AG08395 (cell line): Measurements from ENCODE around the gene PROZ.
"Not testable (repeated sequence)": the region's sequence is repeated elsewhere in the genome, so short reads cannot be mapped to it uniquely, and the experiment has no call there.

Experiments
- DNase-seq: peaks from one replicate; pipeline ENCODE4 v3.0.0; 2012; ENCODE audit warnings: mixed read lengths, low spot score

The PROZ gene, protein sequence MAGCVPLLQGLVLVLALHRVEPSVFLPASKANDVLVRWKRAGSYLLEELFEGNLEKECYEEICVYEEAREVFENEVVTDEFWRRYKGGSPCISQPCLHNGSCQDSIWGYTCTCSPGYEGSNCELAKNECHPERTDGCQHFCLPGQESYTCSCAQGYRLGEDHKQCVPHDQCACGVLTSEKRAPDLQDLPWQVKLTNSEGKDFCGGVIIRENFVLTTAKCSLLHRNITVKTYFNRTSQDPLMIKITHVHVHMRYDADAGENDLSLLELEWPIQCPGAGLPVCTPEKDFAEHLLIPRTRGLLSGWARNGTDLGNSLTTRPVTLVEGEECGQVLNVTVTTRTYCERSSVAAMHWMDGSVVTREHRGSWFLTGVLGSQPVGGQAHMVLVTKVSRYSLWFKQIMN

DNA sequence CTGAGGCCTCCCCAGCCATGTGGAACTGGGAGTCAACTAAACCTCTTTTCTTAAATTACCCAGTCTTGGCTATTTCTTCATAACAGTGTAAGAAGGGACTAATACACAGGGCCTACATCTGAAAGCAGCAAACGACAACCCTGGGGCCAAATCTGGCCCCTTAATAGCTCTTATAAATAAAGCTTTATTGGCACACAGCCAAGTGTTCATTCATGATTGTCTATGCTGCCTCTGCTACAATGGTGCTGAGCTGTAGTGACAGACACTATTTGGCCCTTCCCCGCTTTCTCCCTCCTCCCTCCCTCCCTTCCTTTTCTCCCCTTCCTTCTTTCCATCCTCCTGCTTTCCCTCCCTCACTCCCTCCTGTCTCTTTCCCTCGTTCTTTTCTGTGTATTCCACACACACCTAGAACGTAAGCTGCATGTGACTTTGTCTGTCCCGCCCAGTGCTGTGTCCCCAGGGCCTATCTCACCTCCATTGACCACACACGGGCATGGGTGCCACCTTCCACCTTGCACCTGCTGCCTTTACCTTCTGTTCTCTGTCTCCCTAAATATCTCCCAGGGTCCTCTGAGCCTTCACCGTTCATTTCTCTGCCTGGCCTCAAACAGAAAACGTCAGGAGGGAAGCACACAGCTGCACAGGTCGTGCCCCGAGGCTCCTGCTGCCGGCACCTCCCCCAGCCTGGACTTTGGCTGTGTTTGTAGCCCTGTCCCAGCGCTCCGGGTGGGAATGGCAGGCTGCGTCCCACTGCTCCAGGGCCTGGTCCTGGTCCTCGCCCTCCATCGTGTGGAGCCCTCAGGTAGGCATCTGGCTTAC, at the start of gene PROZ:
TSS of gene PROZ (plus strand) at position 720 of the 819 bp plus-strand sequence. CDS start at position 733, 13 bp downstream.
- no peak for DNase-seq

DNA sequence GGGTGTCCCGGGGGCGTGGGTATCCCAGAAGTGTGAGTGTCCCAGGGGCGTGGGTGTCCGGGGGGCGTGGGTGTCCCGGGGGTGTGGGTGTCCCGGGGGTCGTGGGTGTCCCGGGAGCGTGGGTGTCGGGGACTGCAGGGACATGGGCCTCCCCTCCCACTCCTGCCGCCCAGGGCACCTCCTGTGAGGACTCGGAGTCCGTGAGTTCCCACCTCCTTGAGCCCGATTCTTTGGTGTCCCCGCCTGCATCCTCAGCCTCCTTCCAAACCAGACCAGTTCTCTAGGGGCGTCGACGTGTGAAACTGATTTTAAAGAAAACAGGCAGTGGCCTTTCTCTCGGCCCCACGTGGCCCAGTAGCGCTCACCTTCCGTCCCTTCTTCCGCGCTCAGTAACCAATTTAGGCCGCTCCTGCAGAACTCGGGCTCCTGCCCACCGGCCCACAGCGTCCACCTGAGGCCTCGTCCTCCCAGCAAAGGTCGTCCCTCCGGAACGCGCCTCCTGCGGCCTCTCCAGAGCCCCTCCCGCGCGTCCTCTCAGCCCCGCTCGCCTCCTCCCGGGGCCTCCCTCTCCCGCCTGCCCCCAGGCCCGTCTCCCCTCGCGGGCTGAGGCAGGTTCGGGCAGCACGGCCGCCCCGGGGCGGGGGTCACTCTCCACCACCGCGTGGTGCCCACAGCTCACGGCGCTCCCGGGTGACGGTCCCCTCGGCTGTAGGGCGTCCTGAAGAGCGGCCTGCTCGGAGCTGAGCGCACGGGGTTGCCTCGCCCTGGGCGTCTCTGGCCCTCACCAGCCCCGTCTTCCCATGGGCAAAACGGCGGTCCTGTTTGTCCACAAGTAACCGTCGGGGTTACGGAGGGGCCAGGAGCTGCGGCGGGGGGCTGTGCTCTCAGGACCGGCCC, 49.0 kb upstream of the PROZ start:
- DNase-seq = no peak

DNA sequence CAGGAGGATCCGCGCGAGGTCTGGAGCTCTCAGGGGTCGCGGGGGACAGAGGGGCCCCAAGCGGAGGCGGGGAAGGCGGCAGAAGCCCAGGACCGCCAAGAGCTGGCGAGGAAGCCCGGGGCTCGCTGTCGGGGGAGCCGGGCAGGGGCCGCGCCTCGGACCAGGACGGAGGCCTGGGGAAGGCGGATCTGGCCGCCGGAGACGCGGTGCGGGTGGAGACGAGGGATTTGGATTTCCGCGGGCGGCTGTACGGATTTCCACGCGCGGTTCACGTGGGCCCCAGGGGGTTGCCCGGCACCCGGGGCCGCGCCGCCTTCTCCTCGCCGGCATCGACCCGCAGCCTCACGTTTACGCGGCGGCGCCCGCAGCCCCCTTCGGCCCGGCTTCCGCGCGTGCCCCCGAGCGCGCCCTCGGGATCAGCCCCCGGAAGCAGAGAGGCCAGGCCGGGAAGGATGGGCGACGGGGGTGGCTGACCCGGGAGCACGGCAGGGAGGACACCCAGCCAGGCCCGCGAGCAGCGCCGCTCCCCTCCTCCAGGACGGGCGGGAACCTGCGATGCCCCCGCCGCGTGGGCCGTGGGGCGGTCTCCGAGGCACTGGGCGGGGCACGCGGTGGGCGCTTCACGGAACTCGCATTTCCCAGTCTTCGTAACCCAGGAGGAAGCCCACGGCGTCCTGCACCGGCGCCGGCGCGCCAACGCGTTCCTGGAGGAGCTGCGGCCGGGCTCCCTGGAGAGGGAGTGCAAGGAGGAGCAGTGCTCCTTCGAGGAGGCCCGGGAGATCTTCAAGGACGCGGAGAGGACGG, 48.2 kb upstream of the PROZ start:
- peak; percentile 15 for DNase-seq

DNA sequence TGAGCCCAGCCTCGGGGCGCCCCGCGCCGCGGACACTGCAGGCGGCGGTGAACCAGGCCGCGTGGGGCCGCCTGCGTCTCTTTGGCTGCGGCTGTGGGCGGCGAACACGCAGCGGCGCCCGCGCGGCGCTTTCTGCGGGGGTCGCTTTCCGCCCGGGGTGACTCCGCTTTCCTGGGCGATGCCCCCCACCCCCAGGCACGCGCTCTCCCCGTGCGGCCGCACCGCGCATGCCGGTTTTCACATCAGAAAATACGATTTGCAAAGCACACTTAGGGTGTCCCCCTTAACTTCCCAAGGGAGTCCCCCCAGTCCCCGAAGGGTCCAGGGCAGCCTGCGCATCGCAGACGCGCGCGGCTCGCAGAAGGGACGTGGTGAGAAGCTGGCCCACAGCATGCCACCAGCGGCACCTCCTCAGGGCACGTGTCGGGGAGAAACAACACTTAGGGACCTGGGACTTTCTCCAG, 47.6 kb upstream of the PROZ start:
- no peak for DNase-seq

DNA sequence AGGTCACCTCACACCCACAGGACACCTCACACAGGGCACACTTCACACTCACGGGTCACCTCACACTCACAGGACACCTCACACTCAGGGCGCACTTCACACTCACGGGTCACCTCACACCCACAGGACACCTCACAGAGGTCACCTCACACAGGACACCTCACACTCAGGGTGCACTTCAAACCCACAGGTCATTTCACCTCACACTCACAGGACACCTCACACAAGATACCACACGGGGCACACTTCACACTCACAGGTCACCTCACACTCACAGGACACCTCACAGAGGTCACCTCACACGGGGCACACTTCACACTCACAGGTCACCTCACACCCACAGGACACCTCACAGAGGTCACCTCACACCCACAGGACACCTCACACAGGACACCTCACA, 46.6 kb upstream of the PROZ start:
- not testable (repeated sequence) for DNase-seq

DNA sequence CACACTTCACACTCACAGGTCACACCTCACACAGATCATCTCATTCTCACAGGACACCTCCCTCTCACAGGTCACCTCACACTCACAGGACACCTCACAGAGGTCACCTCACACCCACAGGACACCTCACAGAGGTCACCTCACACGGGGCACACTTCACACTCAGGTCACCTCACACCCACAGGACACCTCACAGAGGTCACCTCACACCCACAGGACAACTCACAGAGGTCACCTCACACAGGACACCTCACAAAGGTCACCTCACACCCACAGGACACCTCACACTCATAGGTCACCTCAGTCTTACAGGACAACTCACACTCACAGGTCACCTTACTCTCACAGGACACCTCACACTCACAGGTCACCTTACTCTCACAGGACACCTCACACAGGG, 46.0 kb upstream of the PROZ start:
- DNase-seq = not testable (repeated sequence)

DNA sequence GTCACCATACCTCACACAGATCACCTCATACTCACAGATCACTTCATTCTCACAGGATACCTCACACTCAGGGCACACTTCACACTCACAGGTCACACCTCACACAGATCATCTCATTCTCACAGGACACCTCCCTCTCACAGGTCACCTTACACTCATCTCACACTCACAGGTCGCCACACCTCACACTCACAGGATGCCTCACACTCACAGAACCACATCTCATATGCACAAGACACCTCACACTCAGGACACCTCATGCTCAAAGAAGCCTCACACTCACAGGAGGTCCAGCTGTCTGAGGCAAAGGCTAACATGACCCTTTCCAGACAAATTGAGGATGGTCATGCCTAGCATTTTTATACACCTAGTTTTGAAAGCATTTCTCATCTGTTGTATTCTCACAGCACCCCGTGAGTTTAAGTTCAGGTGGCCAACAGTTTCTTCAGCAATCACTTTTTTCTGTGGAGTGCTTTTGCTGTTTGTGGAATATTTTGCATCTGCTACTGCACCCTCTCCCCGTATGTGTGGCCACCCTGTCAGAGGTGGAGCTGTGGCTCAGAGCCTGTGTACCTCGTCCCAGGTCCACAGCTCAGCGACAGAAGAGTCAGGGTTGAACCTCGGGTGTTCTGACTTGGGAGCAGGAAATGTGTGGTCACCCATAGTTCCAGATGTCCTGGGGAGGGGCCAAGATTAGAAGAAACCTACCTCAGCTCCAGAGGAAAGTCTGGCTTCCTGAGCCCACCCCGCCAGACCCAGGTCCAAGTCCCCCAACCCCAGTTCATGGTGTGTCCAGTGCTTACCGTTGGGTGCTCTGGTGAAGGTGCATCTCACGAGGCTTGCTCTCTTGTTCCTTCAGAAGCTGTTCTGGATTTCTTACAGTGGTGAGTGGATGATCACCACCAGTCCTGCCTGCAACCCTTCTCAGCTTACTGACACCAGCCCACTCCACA, 45.3 kb upstream of the PROZ start:
- DNase-seq = no peak

DNA sequence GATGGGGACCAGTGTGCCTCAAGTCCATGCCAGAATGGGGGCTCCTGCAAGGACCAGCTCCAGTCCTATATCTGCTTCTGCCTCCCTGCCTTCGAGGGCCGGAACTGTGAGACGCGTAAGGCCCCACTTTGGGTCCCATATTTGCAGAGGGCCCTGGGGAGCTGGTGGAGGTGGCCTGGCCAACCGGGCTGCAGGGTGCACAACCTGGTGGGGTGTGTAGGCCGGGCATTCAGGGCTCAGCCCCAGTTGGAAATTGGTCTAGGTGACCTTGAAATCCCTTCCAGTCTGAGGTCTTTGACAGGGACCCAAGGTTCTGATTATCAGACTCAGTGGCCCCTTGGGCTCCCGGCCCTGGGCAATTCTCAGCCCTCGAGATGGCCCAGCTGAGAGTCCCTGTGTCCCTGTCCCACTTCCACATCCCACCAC, 44.6 kb upstream of the PROZ start:
- no peak for DNase-seq

DNA sequence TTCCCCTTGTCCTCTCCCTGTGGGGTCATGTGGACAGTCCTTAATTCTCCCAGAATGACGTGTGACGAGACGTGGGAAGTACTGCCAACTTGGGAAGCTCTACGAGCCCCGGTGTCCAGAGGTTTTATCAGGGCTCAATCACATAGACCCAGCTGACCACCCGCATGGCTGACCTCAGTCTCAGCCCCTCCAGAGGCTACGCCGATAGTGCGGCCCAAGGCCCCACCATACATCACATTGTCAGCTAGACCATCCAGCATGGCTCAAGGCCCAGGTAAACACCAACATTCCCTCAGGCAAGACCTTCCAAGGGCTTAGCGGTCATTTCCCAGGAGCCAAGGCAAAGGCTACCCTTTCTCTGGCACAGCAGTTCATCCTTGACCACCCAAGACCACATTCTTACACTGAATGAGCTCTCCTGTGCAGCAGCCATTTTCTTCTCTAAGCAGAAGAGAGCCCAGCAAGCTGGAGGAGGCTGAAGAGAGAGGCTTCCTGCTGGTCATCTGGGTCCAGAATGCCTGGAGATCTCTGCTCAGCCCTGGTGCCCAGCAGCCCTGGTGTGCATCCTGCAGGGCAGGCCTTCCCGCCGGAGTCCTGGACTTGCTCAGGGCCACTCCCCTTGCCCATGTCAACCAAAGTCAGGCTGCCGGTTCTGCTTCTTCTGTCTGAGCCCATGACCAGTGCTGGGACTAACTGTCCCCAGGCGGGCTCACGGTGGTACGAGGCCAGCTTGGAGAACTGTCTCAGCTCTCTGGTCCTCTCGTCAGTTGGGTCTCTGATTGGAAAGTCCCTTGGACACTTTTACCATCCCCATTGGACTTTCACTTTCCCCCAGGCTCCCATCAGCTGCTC, 43.7 kb upstream of the PROZ start:
- no peak for DNase-seq

DNA sequence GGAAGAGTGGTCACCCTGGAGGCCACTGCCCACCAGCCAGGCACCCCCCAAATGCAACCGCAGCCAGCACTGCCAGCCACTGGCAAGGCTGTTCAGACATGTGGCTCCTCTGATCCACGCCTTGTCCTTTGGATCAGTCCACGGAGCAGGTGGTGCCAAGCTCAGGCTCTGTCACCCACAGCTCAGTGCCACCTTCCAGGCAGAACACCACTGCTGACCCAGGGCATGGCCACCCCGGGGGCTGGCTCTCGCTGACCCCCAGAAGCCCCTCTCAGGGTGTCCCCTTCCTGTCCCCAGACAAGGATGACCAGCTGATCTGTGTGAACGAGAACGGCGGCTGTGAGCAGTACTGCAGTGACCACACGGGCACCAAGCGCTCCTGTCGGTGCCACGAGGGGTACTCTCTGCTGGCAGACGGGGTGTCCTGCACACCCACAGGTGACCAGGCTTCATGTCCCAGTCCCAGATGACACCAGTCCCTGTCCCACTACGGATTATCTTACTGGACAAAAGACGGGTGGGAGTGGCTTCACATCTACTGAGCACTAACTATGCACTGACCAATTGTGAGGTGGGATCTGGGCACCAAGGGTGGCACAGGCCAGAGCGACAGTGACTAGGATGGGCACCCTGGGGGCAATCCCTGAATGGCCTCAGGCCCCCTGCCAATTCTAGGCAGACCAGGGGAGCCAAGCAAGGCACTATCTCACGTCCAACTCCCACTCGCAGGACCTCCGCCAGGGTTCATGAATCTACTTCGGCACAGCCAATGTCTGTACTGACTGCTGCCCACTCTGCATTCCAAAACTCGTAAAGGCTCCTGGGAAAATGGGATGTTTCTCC, 42.9 kb upstream of the PROZ start:
- no peak for DNase-seq

DNA sequence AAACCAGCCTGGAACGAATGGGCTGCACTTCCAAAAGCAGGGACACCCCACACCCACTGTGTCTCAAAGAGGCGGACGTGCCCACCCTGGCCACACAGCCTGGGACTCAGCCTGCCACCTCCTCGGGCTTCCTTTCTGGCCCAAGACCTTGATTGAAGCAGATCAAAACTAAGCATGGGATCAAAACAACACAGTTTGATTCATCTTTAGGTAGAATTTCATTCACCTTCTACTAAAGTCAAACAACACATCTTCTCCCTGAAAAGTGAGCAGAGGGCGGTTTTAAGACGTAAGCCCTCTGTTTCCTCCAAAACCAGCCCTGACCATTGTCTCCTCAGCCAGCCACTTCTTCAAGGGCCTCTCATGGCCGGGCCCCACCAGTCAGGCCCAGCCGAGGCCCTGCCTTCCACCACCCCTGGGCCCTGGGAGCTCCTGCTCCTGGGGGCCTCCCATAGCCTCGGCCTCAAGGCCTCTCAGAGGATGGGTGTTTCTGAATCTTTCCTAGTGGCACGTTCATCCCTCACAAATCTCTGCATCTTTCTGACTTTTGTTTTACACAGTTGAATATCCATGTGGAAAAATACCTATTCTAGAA, 42.1 kb upstream of the PROZ start:
- no peak for DNase-seq

DNA sequence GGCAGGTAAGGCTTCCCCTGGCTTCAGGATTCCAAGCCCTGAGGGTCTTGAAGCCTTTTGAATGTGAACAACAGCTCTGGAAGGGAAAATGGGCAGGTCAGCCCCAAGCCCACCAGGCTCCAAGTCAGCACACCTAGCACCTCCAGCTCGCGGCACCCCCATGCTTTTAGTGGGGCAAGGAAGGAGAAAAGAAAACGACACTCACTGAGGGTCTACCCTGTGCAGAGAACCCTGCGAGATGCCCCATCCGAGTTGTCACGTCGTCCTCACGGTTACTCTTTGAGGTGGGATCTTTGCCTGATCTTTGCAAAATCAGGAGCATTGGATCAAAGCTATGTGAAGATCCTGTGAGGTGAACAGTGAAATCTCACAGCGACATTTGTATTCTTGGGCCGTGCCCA, 41.6 kb upstream of the PROZ start:
- no peak for DNase-seq

DNA sequence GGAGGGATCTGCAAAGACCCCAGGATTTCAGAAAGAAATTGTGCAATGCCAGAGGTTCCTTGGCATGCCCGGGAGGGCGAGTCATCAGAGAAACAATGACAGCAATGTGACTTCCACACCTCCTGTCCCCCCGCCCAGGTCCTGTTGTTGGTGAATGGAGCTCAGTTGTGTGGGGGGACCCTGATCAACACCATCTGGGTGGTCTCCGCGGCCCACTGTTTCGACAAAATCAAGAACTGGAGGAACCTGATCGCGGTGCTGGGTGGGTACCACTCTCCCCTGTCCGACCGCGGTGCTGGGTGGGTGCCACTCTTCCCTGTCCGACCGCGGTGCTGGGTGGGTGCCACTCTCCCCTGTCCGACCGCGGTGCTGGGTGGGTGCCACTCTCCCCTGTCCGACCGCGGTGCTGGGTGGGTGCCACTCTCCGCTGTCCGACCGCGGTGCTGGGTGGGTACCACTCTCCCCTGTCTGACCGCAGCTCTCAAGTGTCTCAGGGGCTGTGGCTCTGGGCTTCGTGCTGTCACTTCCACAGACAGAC, 41.0 kb upstream of the PROZ start:
- peak; percentile 52 for DNase-seq

DNA sequence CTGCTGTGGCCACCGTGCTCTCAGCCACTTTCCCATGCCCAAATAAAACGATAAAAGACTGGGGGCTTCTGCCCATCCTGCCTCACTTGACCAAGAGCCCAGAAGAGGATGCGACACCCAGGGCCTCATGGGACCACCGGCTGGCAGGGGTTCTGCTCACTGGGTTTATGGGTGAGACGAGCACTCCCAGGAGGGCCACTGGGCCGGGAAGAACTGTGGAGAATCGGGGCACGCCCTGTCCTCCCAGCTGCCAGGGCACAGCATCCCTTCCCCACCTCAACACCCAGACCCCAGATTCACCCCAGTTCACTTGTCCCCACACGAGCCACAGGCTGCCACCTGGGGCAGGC, 40.6 kb upstream of the PROZ start:
- no peak for DNase-seq

DNA sequence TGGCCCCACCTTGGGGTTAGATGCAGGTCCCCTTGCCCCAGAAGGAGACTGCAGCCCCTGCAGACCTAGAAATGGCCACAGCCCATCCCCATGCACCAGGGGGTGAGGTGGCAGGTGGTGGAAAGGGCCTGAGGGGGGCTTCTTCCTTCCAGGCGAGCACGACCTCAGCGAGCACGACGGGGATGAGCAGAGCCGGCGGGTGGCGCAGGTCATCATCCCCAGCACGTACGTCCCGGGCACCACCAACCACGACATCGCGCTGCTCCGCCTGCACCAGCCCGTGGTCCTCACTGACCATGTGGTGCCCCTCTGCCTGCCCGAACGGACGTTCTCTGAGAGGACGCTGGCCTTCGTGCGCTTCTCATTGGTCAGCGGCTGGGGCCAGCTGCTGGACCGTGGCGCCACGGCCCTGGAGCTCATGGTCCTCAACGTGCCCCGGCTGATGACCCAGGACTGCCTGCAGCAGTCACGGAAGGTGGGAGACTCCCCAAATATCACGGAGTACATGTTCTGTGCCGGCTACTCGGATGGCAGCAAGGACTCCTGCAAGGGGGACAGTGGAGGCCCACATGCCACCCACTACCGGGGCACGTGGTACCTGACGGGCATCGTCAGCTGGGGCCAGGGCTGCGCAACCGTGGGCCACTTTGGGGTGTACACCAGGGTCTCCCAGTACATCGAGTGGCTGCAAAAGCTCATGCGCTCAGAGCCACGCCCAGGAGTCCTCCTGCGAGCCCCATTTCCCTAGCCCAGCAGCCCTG, 40.0 kb upstream of the PROZ start:
- DNase-seq = no peak

DNA sequence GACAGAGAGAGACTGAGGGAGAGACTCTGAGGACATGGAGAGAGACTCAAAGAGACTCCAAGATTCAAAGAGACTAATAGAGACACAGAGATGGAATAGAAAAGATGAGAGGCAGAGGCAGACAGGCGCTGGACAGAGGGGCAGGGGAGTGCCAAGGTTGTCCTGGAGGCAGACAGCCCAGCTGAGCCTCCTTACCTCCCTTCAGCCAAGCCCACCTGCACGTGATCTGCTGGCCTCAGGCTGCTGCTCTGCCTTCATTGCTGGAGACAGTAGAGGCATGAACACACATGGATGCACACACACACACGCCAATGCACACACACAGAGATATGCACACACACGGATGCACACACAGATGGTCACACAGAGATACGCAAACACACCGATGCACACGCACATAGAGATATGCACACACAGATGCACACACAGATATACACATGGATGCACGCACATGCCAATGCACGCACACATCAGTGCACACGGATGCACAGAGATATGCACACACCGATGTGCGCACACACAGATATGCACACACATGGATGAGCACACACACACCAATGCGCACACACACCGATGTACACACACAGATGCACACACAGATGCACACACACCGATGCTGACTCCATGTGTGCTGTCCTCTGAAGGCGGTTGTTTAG, 39.2 kb upstream of the PROZ start:
- DNase-seq = no peak
